ACC112 (cell line): Measurements from ENCODE around the gene USH2A.

ENCODE experiments used
- H2AFZ ChIP-seq: fragments of 200-600 bp; sonication (generic); one replicate; pipeline ENCODE4 v1.6.0; 2017; ENCODE audit warnings: antibody characterized with exemption, low read length; ENCODE audit not compliant: unreplicated experiment
- H3K27ac ChIP-seq: fragments of 200-600 bp; sonication (generic); 2 replicates; pipeline ENCODE4 v1.5.1; 2014; ENCODE audit warnings: low read depth, mild to moderate bottlenecking, antibody characterized with exemption, low read length, moderate library complexity
- H3K27me3 ChIP-seq: fragments of 200-600 bp; sonication (generic); 2 replicates; pipeline ENCODE4 v1.6.1; 2014; ENCODE audit warnings: mild to moderate bottlenecking, antibody characterized with exemption, low read length, moderate library complexity, mixed read lengths; ENCODE audit not compliant: insufficient read depth
- H3K36me3 ChIP-seq: fragments of 200-600 bp; sonication (generic); 2 replicates; pipeline ENCODE4 v1.6.1; 2016; ENCODE audit warnings: mild to moderate bottlenecking, antibody characterized with exemption, low read length, moderate library complexity, mixed read lengths; ENCODE audit not compliant: insufficient read depth
- H3K4me1 ChIP-seq: fragments of 200-600 bp; sonication (generic); one replicate; pipeline ENCODE4 v1.6.1; 2016; ENCODE audit warnings: low read length, mixed read lengths; ENCODE audit not compliant: insufficient read depth, unreplicated experiment, control insufficient read depth
- H3K4me3 ChIP-seq: fragments of 200-600 bp; sonication (generic); 2 replicates; pipeline ENCODE4 v1.5.1; 2014; ENCODE audit warnings: mild to moderate bottlenecking, low read depth, low read length
- H3K79me2 ChIP-seq: fragments of 200-600 bp; sonication (generic); one replicate; pipeline ENCODE4 v1.6.0; 2016; ENCODE audit warnings: low read length; ENCODE audit not compliant: control insufficient read depth, unreplicated experiment, insufficient read depth

The USH2A gene

GRCh38 chr1:215986401-215986800 is 436.8 kb downstream of the USH2A start:
- no peaks in the 10 kb centered on the region for H3K4me1 ChIP-seq
- no peaks in the 10 kb centered on the region for H3K79me2 ChIP-seq
- no peak overlapping the region for H3K27ac ChIP-seq
- no peak overlapping the region for H3K4me3 ChIP-seq
- no peaks in the 10 kb centered on the region for H3K27me3 ChIP-seq
- no peaks in the 10 kb centered on the region for H3K36me3 ChIP-seq
- no peak overlapping the region for H2AFZ ChIP-seq

DNA sequence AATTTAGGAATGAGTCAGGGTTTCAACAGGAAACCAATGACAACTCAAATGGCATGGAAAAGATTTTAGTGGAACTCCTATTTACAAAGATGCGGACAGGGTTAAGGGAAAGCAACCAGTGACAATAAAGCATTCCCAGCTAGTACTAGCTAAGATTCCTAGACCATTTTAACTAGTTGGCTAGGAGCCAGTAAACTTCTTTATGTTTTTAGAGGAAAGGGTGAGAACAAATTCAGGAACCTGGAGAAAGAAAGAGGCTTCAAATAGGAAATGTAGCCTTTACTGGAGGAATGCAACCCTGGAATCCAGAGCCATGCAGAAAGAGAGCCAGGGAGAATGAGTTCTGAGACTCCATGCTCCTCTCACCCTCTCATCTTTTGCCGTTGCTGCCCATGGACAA is 439.6 kb downstream of the USH2A start:
- Histone ChIP-seq H2AFZ (no peak overlapping the region), H3K36me3 (no peaks in the 10 kb centered on the region), H3K4me1 (no peaks in the 10 kb centered on the region), H3K79me2 (no peaks in the 10 kb centered on the region), H3K4me3 (no peak overlapping the region), H3K27ac (no peak overlapping the region), H3K27me3 (no peaks in the 10 kb centered on the region)

- H3K79me2 ChIP-seq, result no peaks in the 10 kb centered on the region
- no peak overlapping the region for H3K4me3 ChIP-seq
- no peaks in the 10 kb centered on the region; the same call in 1 of the 2 replicates for H3K27me3 ChIP-seq
- no peak overlapping the region for H2AFZ ChIP-seq
- no peaks in the 10 kb centered on the region for H3K36me3 ChIP-seq
- no peak overlapping the region for H3K27ac ChIP-seq
- no peaks in the 10 kb centered on the region for H3K4me1 ChIP-seq
Observed at GRCh38 chr1:215971793-215972441, 451.3 kb downstream of the USH2A start.

GRCh38 chr1:215970406-215970805 is 452.8 kb downstream of the USH2A start:
- no peaks in the 10 kb centered on the region; the same call in 1 of the 2 replicates for H3K27me3 ChIP-seq
- H3K27ac ChIP-seq, result no peak overlapping the region
- H3K4me3 ChIP-seq, result no peak overlapping the region
- H3K79me2 ChIP-seq, result no peaks in the 10 kb centered on the region
- H3K36me3 ChIP-seq, result no peaks in the 10 kb centered on the region
- H2AFZ ChIP-seq, result no peak overlapping the region
- no peaks in the 10 kb centered on the region for H3K4me1 ChIP-seq

GRCh38 chr1:215963621-215964020 is 459.6 kb downstream of the USH2A start:
- no peaks in the 10 kb centered on the region for H3K36me3 ChIP-seq
- H3K27ac ChIP-seq, result no peak overlapping the region
- no peak overlapping the region for H3K4me3 ChIP-seq
- H3K79me2 ChIP-seq, result no peaks in the 10 kb centered on the region
- no peaks in the 10 kb centered on the region for H3K4me1 ChIP-seq
- peaks cover 9% of the 10 kb centered on the region; the same call in 1 of the 2 replicates for H3K27me3 ChIP-seq
- no peak overlapping the region for H2AFZ ChIP-seq

- H3K27me3 ChIP-seq, result peaks cover 15% of the 10 kb centered on the region
Observed at GRCh38 chr1:215963040-215963439, 460.2 kb downstream of the USH2A start.

GRCh38 chr1:215958841-215959240 is 464.4 kb downstream of the USH2A start:
- H3K4me3 ChIP-seq, result no peak overlapping the region
- no peak overlapping the region for H2AFZ ChIP-seq
- H3K4me1 ChIP-seq, result no peaks in the 10 kb centered on the region
- H3K27me3 ChIP-seq, result peaks cover 26% of the 10 kb centered on the region
- H3K79me2 ChIP-seq, result no peaks in the 10 kb centered on the region
- H3K36me3 ChIP-seq, result no peaks in the 10 kb centered on the region
- no peak overlapping the region for H3K27ac ChIP-seq

More at GRCh38 chr1:215963040-215963439, 460.2 kb downstream of the USH2A start:
- no peak overlapping the region for H2AFZ ChIP-seq
- no peaks in the 10 kb centered on the region for H3K79me2 ChIP-seq
- H3K4me1 ChIP-seq, result no peaks in the 10 kb centered on the region
- H3K27ac ChIP-seq, result no peak overlapping the region
- no peaks in the 10 kb centered on the region for H3K36me3 ChIP-seq
- H3K4me3 ChIP-seq, result no peak overlapping the region

- Histone ChIP-seq H3K4me1 (no peaks in the 10 kb centered on the region), H3K27ac (no peak overlapping the region), H3K36me3 (no peaks in the 10 kb centered on the region), H3K4me3 (no peak overlapping the region), H3K79me2 (no peaks in the 10 kb centered on the region), H3K27me3 (peaks cover 26% of the 10 kb centered on the region), H2AFZ (no peak overlapping the region)
Observed at GRCh38 chr1:215957663-215958062, 465.6 kb downstream of the USH2A start.

DNA sequence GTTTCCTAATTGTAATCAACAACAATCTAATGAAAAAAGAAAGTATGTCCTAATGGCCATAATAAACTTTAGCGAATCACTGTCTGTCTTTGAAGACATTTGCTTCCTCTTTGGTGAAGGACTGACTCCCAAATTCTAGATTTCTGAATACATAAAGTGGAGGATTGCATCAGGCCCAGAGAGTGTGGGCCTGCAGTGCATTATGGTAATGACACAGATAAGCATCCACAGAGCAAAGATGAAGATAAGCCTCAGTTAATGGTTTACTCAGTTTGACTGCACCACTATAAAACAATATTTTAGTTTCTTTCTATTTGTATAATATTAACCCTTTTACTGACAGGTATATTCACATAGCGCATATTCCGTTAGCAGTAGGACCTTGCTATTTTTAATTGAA is 490.7 kb downstream of the USH2A start:
- Histone ChIP-seq H3K36me3 (no peaks in the 10 kb centered on the region), H3K27me3 (no peaks in the 10 kb centered on the region), H3K27ac (no peak overlapping the region), H3K4me3 (no peak overlapping the region), H2AFZ (no peak overlapping the region), H3K4me1 (no peaks in the 10 kb centered on the region), H3K79me2 (no peaks in the 10 kb centered on the region)

- Histone ChIP-seq H2AFZ (no peak overlapping the region), H3K79me2 (no peaks in the 10 kb centered on the region), H3K4me3 (no peak overlapping the region), H3K36me3 (no peaks in the 10 kb centered on the region), H3K27me3 (no peaks in the 10 kb centered on the region), H3K27ac (no peak overlapping the region), H3K4me1 (no peaks in the 10 kb centered on the region)
Observed at GRCh38 chr1:215926670-215927069, 496.6 kb downstream of the USH2A start.

- Histone ChIP-seq H3K36me3 (no peaks in the 10 kb centered on the region), H3K4me1 (no peaks in the 10 kb centered on the region), H3K27ac (no peak overlapping the region), H3K79me2 (no peaks in the 10 kb centered on the region), H3K4me3 (no peak overlapping the region), H2AFZ (no peak overlapping the region), H3K27me3 (no peaks in the 10 kb centered on the region)
Observed at GRCh38 chr1:215923129-215923824, 500.0 kb downstream of the USH2A start.
